Measurements from ENCODE around the gene LUC7L. TPM values are rescaled to one million over a fixed set of nuclear protein-coding genes. Genes with fewer than 3 reads are reported as not detected.
"Not testable (repeated sequence)": the region's sequence is repeated elsewhere in the genome, so short reads cannot be mapped to it uniquely, and the experiment has no call there.

Gene LUC7L
- total RNA-seq, 2 experiments from 2014 or later, result 58.4 to 59.1 TPM

DNA sequence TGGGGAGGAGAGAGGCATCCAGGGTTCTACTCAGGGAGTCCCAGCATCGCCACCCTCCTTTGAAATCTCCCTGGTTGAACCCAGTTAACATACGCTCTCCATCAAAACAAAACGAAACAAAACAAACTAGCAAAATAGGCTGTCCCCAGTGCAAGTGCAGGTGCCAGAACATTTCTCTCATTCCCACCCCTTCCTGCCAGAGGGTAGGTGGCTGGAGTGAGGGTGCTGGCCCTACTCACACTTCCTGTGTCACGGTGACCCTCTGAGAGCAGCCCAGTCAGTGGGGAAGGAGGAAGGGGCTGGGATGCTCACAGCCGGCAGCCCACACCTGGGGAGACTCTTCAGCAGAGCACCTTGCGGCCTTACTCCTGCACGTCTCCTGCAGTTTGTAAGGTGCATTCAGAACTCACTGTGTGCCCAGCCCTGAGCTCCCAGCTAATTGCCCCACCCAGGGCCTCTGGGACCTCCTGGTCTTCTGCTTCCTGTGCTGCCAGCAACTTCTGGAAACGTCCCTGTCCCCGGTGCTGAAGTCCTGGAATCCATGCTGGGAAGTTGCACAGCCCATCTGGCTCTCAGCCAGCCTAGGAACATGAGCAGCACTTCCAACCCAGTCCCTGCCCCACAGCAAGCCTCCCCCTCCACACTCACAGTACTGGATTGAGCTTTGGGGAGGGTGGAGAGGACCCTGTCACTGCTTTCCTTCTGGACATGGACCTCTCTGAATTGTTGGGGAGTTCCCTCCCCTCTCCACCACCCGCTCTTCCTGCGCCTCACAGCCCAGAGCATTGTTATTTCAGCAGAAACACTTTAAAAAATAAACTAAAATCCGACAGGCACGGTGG lies 55.1 kb downstream of the LUC7L start:
- H3K9me3 Mint-ChIP-seq; H3K27ac Mint-ChIP-seq; intact Hi-C loops (cut with micrococcal nuclease); DNase-seq; H3K4me3 Mint-ChIP-seq; H3K36me3 Mint-ChIP-seq (ENCODE audit: low read depth); CTCF ChIA-PET: not testable (repeated sequence)
- Mint-ChIP-seq H3K4me1 (ENCODE audit: low read depth) (peaks cover 19% of the 10 kb centered on the region), H3K27me3 (ENCODE audit: low read depth) (peaks cover 56% of the 10 kb centered on the region)

DNA sequence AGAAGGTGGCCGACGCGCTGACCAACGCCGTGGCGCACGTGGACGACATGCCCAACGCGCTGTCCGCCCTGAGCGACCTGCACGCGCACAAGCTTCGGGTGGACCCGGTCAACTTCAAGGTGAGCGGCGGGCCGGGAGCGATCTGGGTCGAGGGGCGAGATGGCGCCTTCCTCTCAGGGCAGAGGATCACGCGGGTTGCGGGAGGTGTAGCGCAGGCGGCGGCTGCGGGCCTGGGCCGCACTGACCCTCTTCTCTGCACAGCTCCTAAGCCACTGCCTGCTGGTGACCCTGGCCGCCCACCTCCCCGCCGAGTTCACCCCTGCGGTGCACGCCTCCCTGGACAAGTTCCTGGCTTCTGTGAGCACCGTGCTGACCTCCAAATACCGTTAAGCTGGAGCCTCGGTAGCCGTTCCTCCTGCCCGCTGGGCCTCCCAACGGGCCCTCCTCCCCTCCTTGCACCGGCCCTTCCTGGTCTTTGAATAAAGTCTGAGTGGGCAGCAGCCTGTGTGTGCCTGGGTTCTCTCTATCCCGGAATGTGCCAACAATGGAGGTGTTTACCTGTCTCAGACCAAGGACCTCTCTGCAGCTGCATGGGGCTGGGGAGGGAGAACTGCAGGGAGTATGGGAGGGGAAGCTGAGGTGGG lies 55.9 kb downstream of the LUC7L start:
- CTCF ChIA-PET; H3K27ac Mint-ChIP-seq; H3K4me3 Mint-ChIP-seq; intact Hi-C loops (cut with micrococcal nuclease); DNase-seq; H3K9me3 Mint-ChIP-seq; H3K36me3 Mint-ChIP-seq (ENCODE audit: low read depth): not testable (repeated sequence)
- Mint-ChIP-seq H3K27me3 (ENCODE audit: low read depth) (peaks cover 59% of the 10 kb centered on the region), H3K4me1 (ENCODE audit: low read depth) (peaks cover 19% of the 10 kb centered on the region)

DNA sequence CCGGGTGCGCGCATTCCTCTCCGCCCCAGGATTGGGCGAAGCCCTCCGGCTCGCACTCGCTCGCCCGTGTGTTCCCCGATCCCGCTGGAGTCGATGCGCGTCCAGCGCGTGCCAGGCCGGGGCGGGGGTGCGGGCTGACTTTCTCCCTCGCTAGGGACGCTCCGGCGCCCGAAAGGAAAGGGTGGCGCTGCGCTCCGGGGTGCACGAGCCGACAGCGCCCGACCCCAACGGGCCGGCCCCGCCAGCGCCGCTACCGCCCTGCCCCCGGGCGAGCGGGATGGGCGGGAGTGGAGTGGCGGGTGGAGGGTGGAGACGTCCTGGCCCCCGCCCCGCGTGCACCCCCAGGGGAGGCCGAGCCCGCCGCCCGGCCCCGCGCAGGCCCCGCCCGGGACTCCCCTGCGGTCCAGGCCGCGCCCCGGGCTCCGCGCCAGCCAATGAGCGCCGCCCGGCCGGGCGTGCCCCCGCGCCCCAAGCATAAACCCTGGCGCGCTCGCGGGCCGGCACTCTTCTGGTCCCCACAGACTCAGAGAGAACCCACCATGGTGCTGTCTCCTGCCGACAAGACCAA lies 56.8 kb downstream of the LUC7L start, which contains the start of gene HBA2:
HBA2 (plus strand) TSS at position 503 of the 568 bp plus-strand sequence; CDS start at position 540, 37 bp downstream.
- DNase-seq; H3K36me3 Mint-ChIP-seq (ENCODE audit: low read depth); H3K27ac Mint-ChIP-seq; CTCF ChIA-PET; intact Hi-C loops (cut with micrococcal nuclease); H3K9me3 Mint-ChIP-seq; H3K4me3 Mint-ChIP-seq: not testable (repeated sequence)
- Mint-ChIP-seq H3K4me1 (ENCODE audit: low read depth) (peaks cover 19% of the 10 kb centered on the region), H3K27me3 (ENCODE audit: low read depth) (peaks cover 56% of the 10 kb centered on the region)

DNA sequence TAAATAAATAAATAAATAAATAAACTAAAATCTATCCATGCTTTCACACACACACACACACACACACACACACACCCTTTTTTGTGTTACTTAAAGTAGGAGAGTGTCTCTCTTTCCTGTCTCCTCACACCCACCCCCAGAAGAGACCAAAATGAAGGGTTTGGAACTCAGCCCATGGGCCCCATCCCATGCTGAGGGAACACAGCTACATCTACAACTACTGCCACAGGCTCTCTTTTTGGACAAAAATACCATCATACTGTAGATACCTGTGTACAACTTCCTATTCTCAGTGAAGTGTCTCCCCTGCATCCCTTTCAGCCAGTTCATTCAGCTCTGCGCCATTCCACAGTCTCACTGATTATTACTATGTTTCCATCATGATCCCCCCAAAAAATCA lies 58.5 kb downstream of the LUC7L start:
- H3K9me3 Mint-ChIP-seq, result no peaks in the 10 kb centered on the region
- no peak overlapping the region for H3K4me3 Mint-ChIP-seq
- H3K27ac Mint-ChIP-seq, result no peak overlapping the region
- no peaks in the 10 kb centered on the region for H3K36me3 Mint-ChIP-seq (ENCODE audit: low read depth)
- intact Hi-C loops (cut with micrococcal nuclease), result no loop called here
- H3K4me1 Mint-ChIP-seq (ENCODE audit: low read depth), result peaks cover 19% of the 10 kb centered on the region
- CTCF ChIA-PET, result interaction anchor here (1.5 kb wide), 1 partner anchor 73 kb away, joined by 4 read pairs; no protein-coding TSS in a partner anchor
- peaks cover 66% of the 10 kb centered on the region for H3K27me3 Mint-ChIP-seq (ENCODE audit: low read depth)
- no peak for DNase-seq

DNA sequence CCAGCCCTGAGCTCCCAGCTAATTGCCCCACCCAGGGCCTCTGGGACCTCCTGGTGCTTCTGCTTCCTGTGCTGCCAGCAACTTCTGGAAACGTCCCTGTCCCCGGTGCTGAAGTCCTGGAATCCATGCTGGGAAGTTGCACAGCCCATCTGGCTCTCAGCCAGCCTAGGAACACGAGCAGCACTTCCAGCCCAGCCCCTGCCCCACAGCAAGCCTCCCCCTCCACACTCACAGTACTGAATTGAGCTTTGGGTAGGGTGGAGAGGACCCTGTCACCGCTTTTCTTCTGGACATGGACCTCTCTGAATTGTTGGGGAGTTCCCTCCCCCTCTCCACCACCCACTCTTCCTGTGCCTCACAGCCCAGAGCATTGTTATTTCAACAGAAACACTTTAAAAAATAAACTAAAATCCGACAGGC lies 59.2 kb downstream of the LUC7L start:
- H3K9me3 Mint-ChIP-seq; H3K36me3 Mint-ChIP-seq (ENCODE audit: low read depth); H3K4me3 Mint-ChIP-seq; H3K27ac Mint-ChIP-seq; DNase-seq; intact Hi-C loops (cut with micrococcal nuclease): not testable (repeated sequence)
- Mint-ChIP-seq H3K4me1 (ENCODE audit: low read depth) (peaks cover 13% of the 10 kb centered on the region), H3K27me3 (ENCODE audit: low read depth) (peaks cover 64% of the 10 kb centered on the region)
- CTCF ChIA-PET, result interaction anchor here (0.9 kb wide), 1 partner anchor 52 kb away, joined by 3 read pairs; no protein-coding TSS in a partner anchor

DNA sequence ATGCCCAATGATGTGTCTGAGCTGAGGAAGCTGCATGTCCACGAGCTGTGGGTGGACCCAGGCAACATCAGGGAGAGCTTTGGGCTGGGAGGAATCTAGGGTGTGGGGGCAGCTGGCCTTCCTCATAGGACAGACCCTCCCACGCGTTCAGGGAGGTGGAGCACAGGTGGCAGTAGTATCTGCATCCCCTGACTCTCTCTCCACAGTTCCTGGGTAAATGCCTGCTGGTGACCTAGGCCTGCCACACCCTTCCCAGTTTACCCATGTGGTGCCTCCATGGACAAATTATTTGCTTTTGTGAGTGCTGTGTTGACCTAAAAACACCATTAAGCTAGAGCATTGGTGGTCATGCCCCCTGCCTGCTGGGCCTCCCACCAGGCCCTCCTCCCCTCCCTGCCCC lies 60.2 kb downstream of the LUC7L start:
- CTCF ChIA-PET, result interaction anchor here (1.3 to 1.9 kb wide), 2 partner anchors 62 to 72 kb away, joined by 4 to 7 read pairs; no protein-coding TSS in a partner anchor
- H3K27me3 Mint-ChIP-seq (ENCODE audit: low read depth), result peaks cover 56% of the 10 kb centered on the region
- intact Hi-C loops (cut with micrococcal nuclease), result no loop called here
- H3K9me3 Mint-ChIP-seq, result no peaks in the 10 kb centered on the region
- DNase-seq, result no peak
- H3K4me1 Mint-ChIP-seq (ENCODE audit: low read depth), result peaks cover 8% of the 10 kb centered on the region
- H3K4me3 Mint-ChIP-seq, result no peak overlapping the region
- no peaks in the 10 kb centered on the region for H3K36me3 Mint-ChIP-seq (ENCODE audit: low read depth)
- H3K27ac Mint-ChIP-seq, result no peak overlapping the region

DNA sequence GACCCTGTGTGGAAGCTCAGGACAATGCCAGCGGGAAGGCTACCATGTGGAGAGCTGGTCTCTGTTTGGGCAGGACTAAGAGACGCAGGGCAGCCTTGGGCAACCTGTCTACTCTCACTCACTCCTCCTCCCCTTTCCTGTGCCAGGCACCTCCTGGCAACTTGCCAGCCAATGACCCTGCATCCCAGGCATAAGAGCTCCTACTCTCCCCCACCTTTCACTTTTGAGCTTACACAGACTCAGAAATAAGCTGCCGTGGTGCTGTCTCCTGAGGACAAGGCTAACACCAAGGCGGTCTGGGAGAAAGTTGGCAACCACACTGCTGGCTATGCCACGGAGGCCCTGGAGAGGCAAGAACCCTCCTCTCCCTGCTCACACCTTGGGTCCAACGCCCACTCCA lies 60.8 kb downstream of the LUC7L start:
- Mint-ChIP-seq H3K27ac (no peak overlapping the region), H3K4me3 (no peak overlapping the region), H3K27me3 (ENCODE audit: low read depth) (peaks cover 54% of the 10 kb centered on the region), H3K4me1 (ENCODE audit: low read depth) (peaks cover 8% of the 10 kb centered on the region), H3K9me3 (no peaks in the 10 kb centered on the region), H3K36me3 (ENCODE audit: low read depth) (no peaks in the 10 kb centered on the region)
- intact Hi-C loops (cut with micrococcal nuclease), result no loop called here
- DNase-seq, result no peak
- CTCF ChIA-PET, result interaction anchor here (0.5 to 1.9 kb wide), 4 partner anchors 11 to 72 kb away, joined by 4 to 7 read pairs (median 5); no protein-coding TSS in a partner anchor

DNA sequence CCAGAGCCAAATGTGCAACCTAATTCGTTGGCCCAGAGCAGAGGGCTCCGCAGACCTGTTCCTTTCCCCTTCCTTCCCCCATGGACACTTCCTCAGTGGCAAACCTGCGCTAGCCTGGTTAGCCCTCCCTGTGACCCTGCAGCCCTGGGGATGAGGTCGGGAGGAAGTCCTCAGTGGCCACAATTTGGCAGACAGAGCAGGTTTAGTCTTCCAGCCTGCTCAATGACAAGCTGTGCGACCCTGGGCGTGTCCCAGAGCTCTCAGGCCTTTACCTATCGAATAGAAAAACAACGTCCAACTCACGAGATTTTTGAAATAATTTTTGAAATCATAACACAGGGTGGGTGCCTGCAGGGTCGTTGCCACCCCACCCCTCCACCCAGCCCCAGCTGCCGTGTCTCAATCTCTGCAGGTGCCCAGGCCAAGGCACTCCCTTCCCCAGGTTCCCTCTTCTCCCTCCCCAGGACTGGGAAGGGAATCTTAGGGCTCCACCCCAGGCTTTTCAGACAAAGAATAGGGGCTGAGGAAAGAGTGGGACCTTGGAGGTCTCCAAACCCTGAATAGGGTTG lies 62.0 kb downstream of the LUC7L start:
- H3K27me3 Mint-ChIP-seq (ENCODE audit: low read depth), result peaks cover 55% of the 10 kb centered on the region
- peaks cover 6% of the 10 kb centered on the region for H3K4me1 Mint-ChIP-seq (ENCODE audit: low read depth)
- intact Hi-C loops (cut with micrococcal nuclease), result no loop called here
- no peaks in the 10 kb centered on the region for H3K36me3 Mint-ChIP-seq (ENCODE audit: low read depth)
- no peak overlapping the region for H3K27ac Mint-ChIP-seq
- no peaks in the 10 kb centered on the region for H3K9me3 Mint-ChIP-seq
- DNase-seq, result no peak
- CTCF ChIA-PET, result interaction anchor here (1.6 to 1.9 kb wide), 2 partner anchors 15 to 60 kb away, joined by 3 to 7 read pairs; no protein-coding TSS in a partner anchor
- H3K4me3 Mint-ChIP-seq, result no peak overlapping the region

DNA sequence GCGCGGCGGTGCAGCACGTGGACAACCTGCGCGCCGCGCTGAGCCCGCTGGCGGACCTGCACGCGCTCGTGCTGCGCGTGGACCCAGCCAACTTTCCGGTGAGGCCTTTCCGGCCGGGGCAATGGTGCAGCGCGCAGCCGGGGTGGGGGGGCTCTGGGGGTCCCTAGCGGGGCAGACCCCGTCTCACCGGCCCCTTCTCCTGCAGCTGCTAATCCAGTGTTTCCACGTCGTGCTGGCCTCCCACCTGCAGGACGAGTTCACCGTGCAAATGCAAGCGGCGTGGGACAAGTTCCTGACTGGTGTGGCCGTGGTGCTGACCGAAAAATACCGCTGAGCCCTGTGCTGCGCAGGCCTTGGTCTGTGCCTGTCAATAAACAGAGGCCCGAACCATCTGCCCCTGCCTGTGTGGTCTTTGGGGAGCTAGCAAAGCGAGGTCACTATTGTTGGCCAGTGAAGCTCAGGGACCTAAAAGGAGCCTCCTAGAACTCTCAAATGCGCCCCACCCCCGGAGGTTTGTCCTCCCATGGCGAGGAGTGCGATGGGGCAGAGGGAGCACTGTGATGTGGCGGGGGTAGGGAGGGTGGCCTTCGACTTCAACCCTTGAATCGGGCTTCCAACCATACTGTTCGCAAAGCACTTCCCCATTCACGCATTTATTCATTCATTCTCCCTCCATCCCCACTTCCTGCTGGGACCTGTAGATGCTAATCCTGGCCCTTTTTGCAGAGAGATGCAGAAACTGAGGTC lies 62.7 kb downstream of the LUC7L start:
- Mint-ChIP-seq H3K36me3 (ENCODE audit: low read depth) (no peaks in the 10 kb centered on the region), H3K27me3 (ENCODE audit: low read depth) (peaks cover 54% of the 10 kb centered on the region), H3K4me3 (no peak overlapping the region), H3K27ac (no peak overlapping the region), H3K9me3 (no peaks in the 10 kb centered on the region), H3K4me1 (ENCODE audit: low read depth) (peaks cover 4% of the 10 kb centered on the region)
- intact Hi-C loops (cut with micrococcal nuclease), result no loop called here
- DNase-seq, result no peak
- CTCF ChIA-PET, result interaction anchor here (1.6 kb wide), 1 partner anchor 15 kb away, joined by 3 read pairs; no protein-coding TSS in a partner anchor

DNA sequence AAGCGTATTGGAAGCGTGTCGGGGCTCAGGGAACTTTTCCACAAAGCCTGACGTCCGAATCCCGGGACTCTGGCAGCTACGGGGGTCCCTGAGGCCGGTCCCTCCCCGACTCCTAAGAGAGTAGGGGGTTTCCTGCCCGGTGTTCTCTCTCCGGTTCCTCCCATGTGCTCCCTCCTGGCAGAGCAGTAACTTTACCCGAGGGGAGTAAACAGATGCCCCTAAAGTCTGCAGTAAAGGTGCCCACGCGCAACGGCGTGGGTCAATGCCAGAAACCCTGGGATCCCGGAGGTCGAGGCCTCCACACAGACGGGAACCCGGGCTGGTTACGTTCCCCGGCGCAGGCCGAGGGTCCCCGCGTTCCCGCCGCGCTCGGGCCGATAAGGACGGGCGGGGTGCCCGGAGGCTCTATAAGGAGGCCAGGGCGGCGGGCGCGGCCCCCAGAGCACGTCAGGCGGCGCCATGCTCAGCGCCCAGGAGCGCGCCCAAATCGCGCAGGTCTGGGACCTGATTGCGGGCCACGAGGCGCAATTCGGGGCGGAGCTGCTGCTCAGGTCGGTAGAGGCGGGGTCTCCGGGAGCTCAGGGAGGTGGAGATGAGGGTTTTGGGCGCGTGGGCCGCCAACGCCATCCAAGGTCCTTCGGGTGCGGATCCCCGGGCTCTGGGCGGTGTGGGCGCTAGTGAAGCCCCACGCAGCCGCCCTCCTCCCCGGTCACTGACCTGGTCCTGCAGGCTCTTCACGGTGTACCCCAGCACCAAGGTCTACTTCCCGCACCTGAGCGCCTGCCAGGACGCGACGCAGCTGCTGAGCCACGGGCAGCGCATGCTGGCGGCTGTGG lies 63.5 kb downstream of the LUC7L start, which contains the start of gene HBM:
HBM (plus strand) TSS at position 440 of the 836 bp plus-strand sequence; CDS start at position 460, 20 bp downstream.
- Mint-ChIP-seq H3K27ac (no peak within 1 kb of the TSS), H3K36me3 (ENCODE audit: low read depth) (no peaks in the 10 kb centered on the region), H3K4me1 (ENCODE audit: low read depth) (peaks cover 2% of the 10 kb centered on the region), H3K9me3 (no peaks in the 10 kb centered on the region), H3K4me3 (no peak within 1 kb of the TSS), H3K27me3 (ENCODE audit: low read depth) (peaks cover 51% of the 10 kb centered on the region)
- CTCF ChIA-PET, result no interaction called here
- intact Hi-C loops (cut with micrococcal nuclease), result no loop called here
- no peak for DNase-seq
